22Rv1 (cell line): ENCODE results near the gene PHF10.
A peak's percentile ranks its signal among the peaks of the same experiment; 100 is the strongest.
"Not testable (repeated sequence)": the region's sequence is repeated elsewhere in the genome, so short reads cannot be mapped to it uniquely, and the experiment has no call there.

Experiments used
- H3K27ac ChIP-seq: fragments of 450-650 bp; 2 replicates; pipeline ENCODE4 v1.5.1; 2017
- ZFX ChIP-seq: fragments of 450-650 bp; IDR thresholded peaks from 2 replicates; pipeline ENCODE4 v1.6.1; 2017; ENCODE audit warnings: antibody characterized with exemption, borderline replicate concordance
- TF ChIP-seq, protein P1 (sequence below): fragments of 450-650 bp; IDR thresholded peaks from 2 replicates; pipeline ENCODE4 v1.5.1; 2017; ENCODE audit warnings: mild to moderate bottlenecking

Gene PHF10

DNA sequence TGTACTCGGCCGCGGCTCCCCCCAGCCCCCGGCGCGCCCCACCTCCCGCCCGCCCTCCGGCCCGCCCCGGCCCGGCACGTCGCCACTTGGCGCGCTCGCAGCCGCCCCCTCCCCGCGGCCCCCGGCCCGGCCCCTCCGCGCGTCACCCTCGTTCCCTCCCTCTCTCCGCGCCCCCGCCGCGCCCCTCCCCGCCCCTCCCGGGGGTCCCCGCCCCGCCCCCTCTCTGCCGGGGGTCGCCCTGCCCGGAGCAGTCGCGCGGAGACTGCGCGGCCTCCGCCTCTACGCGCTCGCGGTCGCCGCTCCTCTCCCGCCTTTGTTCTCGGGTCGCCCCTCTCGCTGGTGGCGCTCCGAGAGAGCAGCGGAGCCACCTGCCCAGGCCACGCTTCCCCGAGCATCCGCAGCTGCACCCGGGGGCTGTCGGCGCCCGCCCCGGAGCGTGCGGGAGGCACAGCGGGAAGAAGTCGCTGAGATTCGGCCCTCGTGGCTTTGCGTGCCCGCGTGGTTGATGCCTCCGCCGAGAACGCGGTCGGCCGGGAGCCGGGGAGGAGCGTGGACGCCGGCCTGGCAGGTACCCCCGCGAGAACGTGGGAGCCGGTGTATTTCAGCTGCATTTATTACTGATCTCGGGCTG is at the start of gene PHF10:
PHF10 (minus strand) TSS at position 7 of the 631 bp plus-strand sequence. CDS start 569 bp downstream, outside the sequence.
- TF ChIP-seq, protein P1, sequence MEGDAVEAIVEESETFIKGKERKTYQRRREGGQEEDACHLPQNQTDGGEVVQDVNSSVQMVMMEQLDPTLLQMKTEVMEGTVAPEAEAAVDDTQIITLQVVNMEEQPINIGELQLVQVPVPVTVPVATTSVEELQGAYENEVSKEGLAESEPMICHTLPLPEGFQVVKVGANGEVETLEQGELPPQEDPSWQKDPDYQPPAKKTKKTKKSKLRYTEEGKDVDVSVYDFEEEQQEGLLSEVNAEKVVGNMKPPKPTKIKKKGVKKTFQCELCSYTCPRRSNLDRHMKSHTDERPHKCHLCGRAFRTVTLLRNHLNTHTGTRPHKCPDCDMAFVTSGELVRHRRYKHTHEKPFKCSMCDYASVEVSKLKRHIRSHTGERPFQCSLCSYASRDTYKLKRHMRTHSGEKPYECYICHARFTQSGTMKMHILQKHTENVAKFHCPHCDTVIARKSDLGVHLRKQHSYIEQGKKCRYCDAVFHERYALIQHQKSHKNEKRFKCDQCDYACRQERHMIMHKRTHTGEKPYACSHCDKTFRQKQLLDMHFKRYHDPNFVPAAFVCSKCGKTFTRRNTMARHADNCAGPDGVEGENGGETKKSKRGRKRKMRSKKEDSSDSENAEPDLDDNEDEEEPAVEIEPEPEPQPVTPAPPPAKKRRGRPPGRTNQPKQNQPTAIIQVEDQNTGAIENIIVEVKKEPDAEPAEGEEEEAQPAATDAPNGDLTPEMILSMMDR, result no peak
- no peak for TF ChIP-seq ZFX
- peak within 1 kb of the TSS; percentile 67 for H3K27ac ChIP-seq

DNA sequence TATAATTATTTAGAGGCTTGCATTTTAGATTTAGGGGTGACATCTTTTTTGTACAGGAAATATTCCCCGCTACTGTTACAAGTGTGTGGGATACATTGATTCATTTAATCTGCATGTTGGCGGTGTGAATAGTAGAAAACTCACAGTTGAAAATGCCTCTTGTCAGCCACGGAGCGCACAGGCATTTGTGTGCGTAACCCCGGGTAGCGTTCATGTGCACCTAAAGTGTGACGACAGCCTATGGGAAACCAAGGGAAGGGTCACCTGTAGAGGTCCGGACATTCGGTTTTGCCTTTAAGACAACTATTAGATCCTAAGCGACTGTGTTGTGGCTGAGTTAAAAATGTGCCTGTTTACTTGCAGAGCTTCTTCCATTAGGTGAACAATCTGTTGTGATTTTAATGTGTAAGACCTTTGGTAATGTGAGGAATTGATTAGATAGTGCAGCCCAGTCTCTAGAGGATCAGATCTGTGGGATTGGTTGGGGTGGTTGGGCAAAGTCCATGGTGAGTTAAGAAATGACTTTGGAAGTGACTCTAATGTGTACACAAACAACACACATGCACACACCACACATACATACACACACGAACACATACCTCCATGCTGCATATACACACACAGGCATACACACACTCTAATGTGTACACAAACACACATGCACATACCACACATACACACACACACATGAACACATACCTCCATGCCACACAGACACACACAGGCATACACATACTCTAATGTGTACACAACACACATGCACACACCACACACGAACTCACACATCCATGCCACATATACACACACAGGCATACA is 42.8 kb upstream of the PHF10 start:
- H3K27ac ChIP-seq, result no peak overlapping the region
- TF ChIP-seq ZFX, result no peak

DNA sequence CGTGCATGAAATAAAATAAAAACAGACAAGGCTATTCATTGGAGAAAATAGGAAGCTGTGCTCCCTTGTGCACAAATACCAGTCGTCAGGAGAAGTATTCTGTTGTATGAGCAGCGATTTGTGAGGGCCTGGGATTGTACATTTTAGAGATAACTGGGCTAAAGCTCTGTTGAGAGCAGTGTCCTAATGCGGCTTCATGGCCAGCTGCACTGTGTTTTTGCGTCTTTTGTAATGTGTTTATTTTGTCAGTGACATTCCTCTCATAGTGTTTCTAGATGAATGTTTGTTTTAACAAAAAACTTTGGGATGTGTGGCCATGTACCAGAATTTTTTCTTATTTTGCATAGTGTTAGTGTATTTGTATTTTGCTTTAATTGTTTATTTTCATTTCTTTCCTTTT is 41.9 kb upstream of the PHF10 start:
- H3K27ac ChIP-seq, result no peak overlapping the region
- TF ChIP-seq, protein P1, result no peak
- TF ChIP-seq ZFX, result no peak

DNA sequence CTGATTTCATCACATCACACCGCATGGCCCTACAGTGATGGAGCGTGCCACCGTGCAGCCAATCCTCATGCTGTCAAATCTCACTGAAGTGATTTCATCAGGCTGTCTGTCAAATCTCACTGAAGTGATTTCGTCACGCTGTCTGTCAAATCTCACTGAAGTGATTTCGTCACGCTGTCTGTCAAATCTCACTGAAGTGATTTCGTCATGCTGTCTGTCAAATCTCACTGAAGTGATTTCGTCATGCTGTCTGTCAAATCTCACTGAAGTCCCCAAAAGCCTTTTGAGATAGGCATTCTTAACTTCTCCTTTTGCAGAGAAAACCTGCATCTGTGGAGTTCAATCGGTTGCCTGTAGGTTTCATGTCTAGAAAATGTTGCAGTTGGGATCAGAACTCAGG is 41.5 kb upstream of the PHF10 start:
- H3K27ac ChIP-seq, result not testable (repeated sequence)

DNA sequence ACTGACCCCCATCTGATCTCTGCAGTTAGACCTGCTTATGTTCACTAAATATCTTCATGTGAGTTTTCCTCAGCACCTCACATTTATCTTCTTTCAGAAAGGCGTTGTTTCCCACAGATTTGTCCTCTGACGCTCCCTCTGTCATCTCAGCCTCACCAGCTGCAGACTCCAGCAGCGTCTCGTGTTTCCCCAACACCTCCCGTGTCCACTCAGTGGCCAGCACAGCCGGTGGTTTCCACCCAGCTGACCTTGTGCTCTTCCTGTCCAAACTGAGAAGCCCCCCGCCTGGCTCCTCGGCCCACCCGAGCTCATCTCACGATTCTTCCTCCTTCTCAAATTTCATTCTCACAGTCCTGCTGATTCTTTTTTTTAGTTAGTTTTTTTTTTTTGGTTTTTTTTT is 39.6 kb upstream of the PHF10 start:
- TF ChIP-seq ZFX, result no peak
- TF ChIP-seq, protein P1, result no peak
- no peak overlapping the region for H3K27ac ChIP-seq

DNA sequence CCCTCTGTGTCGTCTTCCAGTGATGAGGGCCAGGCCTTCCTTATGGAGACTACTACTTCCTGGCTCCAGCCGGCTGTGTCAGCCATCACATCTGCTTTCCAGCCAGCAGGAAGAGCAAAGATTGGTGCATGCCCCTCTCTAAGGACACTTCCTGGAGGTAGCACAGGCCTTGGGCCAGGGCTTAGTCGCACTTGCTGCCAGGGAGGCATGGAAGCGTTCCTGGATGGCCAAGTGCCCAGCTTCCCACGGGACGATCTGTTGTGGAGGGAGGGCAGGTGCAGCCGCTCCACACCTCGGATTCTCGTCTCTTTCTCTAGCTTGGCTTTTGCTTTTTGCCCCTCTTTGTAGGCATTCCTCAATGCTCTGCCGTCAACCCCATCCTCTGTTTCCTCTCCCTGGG is 39.0 kb upstream of the PHF10 start:
- H3K27ac ChIP-seq, result no peak overlapping the region
- no peak for TF ChIP-seq ZFX
- TF ChIP-seq, protein P1, result no peak

DNA sequence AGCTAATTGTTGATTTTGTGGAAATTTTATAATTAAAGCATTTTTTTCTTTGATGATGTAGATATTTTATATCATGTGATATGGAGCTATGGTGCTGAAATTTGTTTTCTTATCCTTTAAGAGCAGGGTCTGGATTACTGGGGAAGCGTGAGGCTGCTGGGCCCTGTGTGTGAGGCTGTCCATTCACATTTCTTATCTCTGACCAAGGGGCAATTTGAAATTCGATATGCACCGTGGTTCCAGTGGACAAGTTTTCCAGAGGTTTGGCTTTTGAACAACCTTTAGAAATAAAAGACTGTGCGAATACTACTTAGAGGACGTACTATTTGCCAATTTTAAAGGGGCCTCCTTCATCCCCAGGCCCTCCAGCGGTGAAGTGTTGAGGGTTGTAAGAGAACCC is 30.9 kb upstream of the PHF10 start:
- no peak overlapping the region for H3K27ac ChIP-seq
- TF ChIP-seq, protein P1, result no peak
- no peak for TF ChIP-seq ZFX

DNA sequence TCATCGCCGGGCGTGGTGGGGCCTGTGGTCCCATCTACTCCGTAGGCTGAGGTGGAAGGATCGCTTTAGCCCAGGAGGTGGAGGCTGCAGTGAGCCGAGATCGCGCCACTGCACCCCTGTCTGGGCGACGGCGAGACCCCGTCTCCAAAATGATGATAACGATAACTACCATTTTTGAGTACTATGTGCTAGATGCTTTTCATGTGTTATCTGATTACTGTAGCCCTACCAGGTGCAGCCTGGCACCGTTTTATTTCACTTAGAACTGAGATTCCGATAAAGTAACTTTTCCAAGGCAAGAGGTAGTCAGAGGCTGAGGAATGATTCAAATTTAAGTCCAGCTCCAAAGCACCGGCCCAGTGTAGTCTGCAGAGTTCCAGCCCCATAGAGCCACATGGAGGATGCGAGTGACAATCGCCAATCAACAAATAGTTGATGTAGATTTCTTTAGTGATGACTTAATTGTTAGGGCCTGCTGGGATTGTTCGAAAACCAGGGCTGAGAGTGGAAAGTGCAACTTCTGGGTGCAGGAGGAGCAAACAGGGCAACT is 27.8 kb upstream of the PHF10 start:
- TF ChIP-seq, protein P1, result no peak
- TF ChIP-seq ZFX, result no peak
- peak overlapping the region; percentile 93 for H3K27ac ChIP-seq
